Liver (tissue), 9 donors: ENCODE results near the gene ANO4. TPM values are rescaled to one million over a fixed set of nuclear protein-coding genes. Genes with fewer than 3 reads are reported as not detected.

Experiments
- DNase-seq: peaks from one replicate; pipeline ENCODE4 v3.0.0-alpha.2; 2017; ENCODE audit warnings: low spot score
- H3K27ac ChIP-seq, 2 donors: one replicate each; pipeline ENCODE4 v1.7.0; 2013; ENCODE audit warnings: inconsistent platforms in 2 of 2, low read length in 2 of 2, control low read depth in 1 of 2, low read depth in 1 of 2, mild to moderate bottlenecking in 1 of 2
- H3K27me3 ChIP-seq, 4 donors: one replicate each; pipeline versions ENCODE4 v1.6.1 to v1.7.0; 2013; ENCODE audit warnings: low read length in 3 of 4, inconsistent platforms in 1 of 4, mild to moderate bottlenecking in 1 of 4, moderate library complexity in 1 of 4; ENCODE audit not compliant: control insufficient read depth in 4 of 4, insufficient read depth in 4 of 4
- H3K36me3 ChIP-seq, 4 donors: one replicate each; pipeline versions ENCODE4 v1.6.1 to v1.7.0; 2013; ENCODE audit warnings: low read length in 3 of 4, mild to moderate bottlenecking in 3 of 4, low read depth in 1 of 4, moderate library complexity in 1 of 4; ENCODE audit not compliant: control insufficient read depth in 4 of 4, insufficient read depth in 3 of 4
- H3K4me1 ChIP-seq, 4 donors: one replicate each; pipeline versions ENCODE4 v1.6.1 to v1.7.0; 2013; ENCODE audit warnings: low read length in 3 of 4, mild to moderate bottlenecking in 3 of 4, moderate library complexity in 1 of 4; ENCODE audit not compliant: control insufficient read depth in 4 of 4, insufficient read depth in 4 of 4
- H3K4me3 ChIP-seq, 3 donors: one replicate each; pipeline versions ENCODE4 v1.6.1 to v1.7.0; 2013; ENCODE audit warnings: low read length in 3 of 3, control low read depth in 1 of 3, low read depth in 1 of 3, mild to moderate bottlenecking in 1 of 3
- H3K9ac ChIP-seq, 2 donors: one replicate each; pipeline ENCODE4 v1.7.0; 2013; ENCODE audit warnings: low read length in 2 of 2, mild to moderate bottlenecking in 2 of 2, moderate library complexity in 2 of 2, control low read depth in 1 of 2, low read depth in 1 of 2
- H3K9me3 ChIP-seq, 4 donors: one replicate each; pipeline versions ENCODE4 v1.6.1 to v1.7.0; 2013; ENCODE audit warnings: low read length in 3 of 4; ENCODE audit not compliant: control insufficient read depth in 4 of 4
- EGR1 ChIP-seq, 2 donors: IDR thresholded peaks; 2 replicates each; pipeline ENCODE4 v1.6.1; 2016 to 2018; ENCODE audit warnings: antibody characterized with exemption in 2 of 2, low read depth in 2 of 2
- FOXA1 ChIP-seq: IDR thresholded peaks from 2 replicates; pipeline ENCODE4 v1.6.1; 2016; ENCODE audit warnings: antibody characterized with exemption
- FOXA2 ChIP-seq: IDR thresholded peaks from 2 replicates; pipeline ENCODE4 v1.6.1; 2016; ENCODE audit warnings: antibody characterized with exemption
- GABPA ChIP-seq, 2 donors: IDR thresholded peaks in 1 of 2; conservative IDR thresholded peaks in 1 of 2; 2 replicates each; pipeline ENCODE4 v1.6.1; 2016; ENCODE audit warnings: antibody characterized with exemption in 2 of 2, mild to moderate bottlenecking in 1 of 2, moderate library complexity in 1 of 2
- HNF4A ChIP-seq, 2 donors: conservative IDR thresholded peaks; 2 replicates each; pipeline ENCODE4 v1.6.1; 2016; ENCODE audit warnings: antibody characterized with exemption in 2 of 2, mild to moderate bottlenecking in 2 of 2
- HNF4G ChIP-seq: IDR thresholded peaks from 2 replicates; pipeline ENCODE4 v1.6.1; 2016; ENCODE audit warnings: antibody characterized with exemption
- JUND ChIP-seq, 2 donors: IDR thresholded peaks; 2 replicates each; pipeline ENCODE4 v1.6.1; 2016; ENCODE audit warnings: antibody characterized with exemption in 2 of 2
- NR2F2 ChIP-seq: IDR thresholded peaks from 2 replicates; pipeline ENCODE4 v1.6.1; 2016; ENCODE audit warnings: antibody characterized with exemption
- RAD21 ChIP-seq, 2 donors: IDR thresholded peaks; 2 replicates each; pipeline ENCODE4 v1.6.1; 2016; ENCODE audit warnings: antibody characterized with exemption in 2 of 2, mild to moderate bottlenecking in 2 of 2
- RXRA ChIP-seq, 2 donors: IDR thresholded peaks; 2 replicates each; pipeline ENCODE4 v1.6.1; 2017 to 2018; ENCODE audit warnings: antibody characterized with exemption in 2 of 2, mild to moderate bottlenecking in 1 of 2
- SP1 ChIP-seq: IDR thresholded peaks from 2 replicates; pipeline ENCODE4 v1.6.1; 2018; ENCODE audit warnings: antibody characterized with exemption, mild to moderate bottlenecking
- TAF1 ChIP-seq: conservative IDR thresholded peaks from 2 replicates; pipeline ENCODE4 v1.6.1; 2016; ENCODE audit warnings: antibody characterized with exemption, mild to moderate bottlenecking
- YY1 ChIP-seq: IDR thresholded peaks from 2 replicates; pipeline ENCODE4 v1.6.1; 2016; ENCODE audit warnings: antibody characterized with exemption, mild to moderate bottlenecking
- WGBS: extraction: QIAGEN DNeasy Blood & Tissue Kit; methylation state at CpG from one replicate; pipeline ENCODE4 v1.1.7; 2013; 5-methylcytosine and 5-hydroxymethylcytosine counted together
- polyA plus RNA-seq, 2 donors: library from polyadenylated mRNA; stranded (reverse) in 1 of 2; unstranded in 1 of 2; fragments of 200-250 nt in 1 of 2; fragments of >200 nt in 1 of 2; fragmentation: Nextera tagmentation in 1 of 2; extraction: Ambion mirVana in 1 of 2; gene quantifications; one replicate each; pipeline versions ENCODE4 v1.2.1 to v1.2.3, GENCODE V29; 2013 to 2015
- total RNA-seq, 2 donors: library from RNA; depleted of rRNA; stranded (reverse); fragments of >200 nt; gene quantifications; one replicate each; pipeline ENCODE4 v1.2.3, GENCODE V29; 2014
- TF ChIP-seq, protein P1 (sequence below): IDR thresholded peaks from 2 replicates; pipeline ENCODE4 v1.6.1; 2016; ENCODE audit warnings: antibody characterized with exemption
- TF ChIP-seq, protein P2 (sequence below): IDR thresholded peaks from 2 replicates; pipeline ENCODE4 v1.6.1; 2016; ENCODE audit warnings: antibody characterized with exemption, mild to moderate bottlenecking
- TF ChIP-seq, protein P3 (sequence below): IDR thresholded peaks from 2 replicates; pipeline ENCODE4 v1.6.1; 2016; ENCODE audit warnings: antibody characterized with exemption
- TF ChIP-seq, protein P4 (sequence below): fragments of 150-350 bp; IDR thresholded peaks from 2 replicates; pipeline ENCODE4 v1.5.1; 2017; ENCODE audit warnings: improper control_type of control experiment, low read depth, low read length; ENCODE audit not compliant: missing input control
- TF ChIP-seq, protein P5 (sequence below): IDR thresholded peaks from 2 replicates; pipeline ENCODE4 v1.6.1; 2016; ENCODE audit warnings: antibody characterized with exemption
- donor health status: healthy.
- donor health status: healthy.
- donor health status: healthy.
- donor health status: healthy.
- donor health status: healthy.

ANO4 gene
- total and polyA plus RNA-seq, 4 donors: 0.08 to 2.2 (median 0.17) TPM; not detected in 1

DNA sequence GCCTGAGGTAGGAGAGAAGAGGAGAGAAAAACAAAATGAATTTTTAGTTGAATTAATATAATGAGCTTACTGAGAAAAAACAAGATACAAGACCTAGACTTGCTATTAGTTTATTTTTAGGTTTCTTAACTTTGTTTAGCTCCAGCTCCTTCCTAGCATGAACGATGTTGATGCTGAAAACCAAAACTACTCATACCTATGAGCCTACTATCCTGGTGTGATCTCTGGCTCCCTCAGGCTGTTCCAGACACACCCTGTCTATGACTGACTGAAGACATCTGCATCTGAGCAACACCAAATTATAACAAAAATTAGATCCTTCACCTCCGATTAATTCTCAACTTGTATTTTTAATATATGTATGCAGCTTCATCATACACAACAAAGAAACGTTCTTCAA is 225.1 kb downstream of the ANO4 start:
- DNase-seq: no peak
- 74% methylated on average over 3 of the region's 3 CpGs for WGBS
- TF ChIP-seq EGR1 (IDR thresholded peaks at IDR 0.05; ENCODE audit: low read depth in 2 of 2) (no peak), RXRA (IDR thresholded peaks at IDR 0.05) (no peak), SP1 (no peak), FOXA1 (no peak), YY1 (no peak), RAD21 (IDR thresholded peaks at IDR 0.05) (no peak), HNF4G (no peak), JUND (IDR thresholded peaks at IDR 0.05) (no peak), HNF4A (conservative IDR thresholded peaks at IDR 0.05) (no peak), TAF1 (no peak), GABPA (IDR thresholded peaks at IDR 0.05 in 1 of 2, conservative IDR thresholded peaks at IDR 0.05 in 1 of 2) (no peak), FOXA2 (no peak), NR2F2 (no peak)
- TF ChIP-seq, protein P1, sequence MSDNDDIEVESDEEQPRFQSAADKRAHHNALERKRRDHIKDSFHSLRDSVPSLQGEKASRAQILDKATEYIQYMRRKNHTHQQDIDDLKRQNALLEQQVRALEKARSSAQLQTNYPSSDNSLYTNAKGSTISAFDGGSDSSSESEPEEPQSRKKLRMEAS: no peak
- TF ChIP-seq, protein P2, sequence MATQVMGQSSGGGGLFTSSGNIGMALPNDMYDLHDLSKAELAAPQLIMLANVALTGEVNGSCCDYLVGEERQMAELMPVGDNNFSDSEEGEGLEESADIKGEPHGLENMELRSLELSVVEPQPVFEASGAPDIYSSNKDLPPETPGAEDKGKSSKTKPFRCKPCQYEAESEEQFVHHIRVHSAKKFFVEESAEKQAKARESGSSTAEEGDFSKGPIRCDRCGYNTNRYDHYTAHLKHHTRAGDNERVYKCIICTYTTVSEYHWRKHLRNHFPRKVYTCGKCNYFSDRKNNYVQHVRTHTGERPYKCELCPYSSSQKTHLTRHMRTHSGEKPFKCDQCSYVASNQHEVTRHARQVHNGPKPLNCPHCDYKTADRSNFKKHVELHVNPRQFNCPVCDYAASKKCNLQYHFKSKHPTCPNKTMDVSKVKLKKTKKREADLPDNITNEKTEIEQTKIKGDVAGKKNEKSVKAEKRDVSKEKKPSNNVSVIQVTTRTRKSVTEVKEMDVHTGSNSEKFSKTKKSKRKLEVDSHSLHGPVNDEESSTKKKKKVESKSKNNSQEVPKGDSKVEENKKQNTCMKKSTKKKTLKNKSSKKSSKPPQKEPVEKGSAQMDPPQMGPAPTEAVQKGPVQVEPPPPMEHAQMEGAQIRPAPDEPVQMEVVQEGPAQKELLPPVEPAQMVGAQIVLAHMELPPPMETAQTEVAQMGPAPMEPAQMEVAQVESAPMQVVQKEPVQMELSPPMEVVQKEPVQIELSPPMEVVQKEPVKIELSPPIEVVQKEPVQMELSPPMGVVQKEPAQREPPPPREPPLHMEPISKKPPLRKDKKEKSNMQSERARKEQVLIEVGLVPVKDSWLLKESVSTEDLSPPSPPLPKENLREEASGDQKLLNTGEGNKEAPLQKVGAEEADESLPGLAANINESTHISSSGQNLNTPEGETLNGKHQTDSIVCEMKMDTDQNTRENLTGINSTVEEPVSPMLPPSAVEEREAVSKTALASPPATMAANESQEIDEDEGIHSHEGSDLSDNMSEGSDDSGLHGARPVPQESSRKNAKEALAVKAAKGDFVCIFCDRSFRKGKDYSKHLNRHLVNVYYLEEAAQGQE: no peak
- TF ChIP-seq, protein P3, sequence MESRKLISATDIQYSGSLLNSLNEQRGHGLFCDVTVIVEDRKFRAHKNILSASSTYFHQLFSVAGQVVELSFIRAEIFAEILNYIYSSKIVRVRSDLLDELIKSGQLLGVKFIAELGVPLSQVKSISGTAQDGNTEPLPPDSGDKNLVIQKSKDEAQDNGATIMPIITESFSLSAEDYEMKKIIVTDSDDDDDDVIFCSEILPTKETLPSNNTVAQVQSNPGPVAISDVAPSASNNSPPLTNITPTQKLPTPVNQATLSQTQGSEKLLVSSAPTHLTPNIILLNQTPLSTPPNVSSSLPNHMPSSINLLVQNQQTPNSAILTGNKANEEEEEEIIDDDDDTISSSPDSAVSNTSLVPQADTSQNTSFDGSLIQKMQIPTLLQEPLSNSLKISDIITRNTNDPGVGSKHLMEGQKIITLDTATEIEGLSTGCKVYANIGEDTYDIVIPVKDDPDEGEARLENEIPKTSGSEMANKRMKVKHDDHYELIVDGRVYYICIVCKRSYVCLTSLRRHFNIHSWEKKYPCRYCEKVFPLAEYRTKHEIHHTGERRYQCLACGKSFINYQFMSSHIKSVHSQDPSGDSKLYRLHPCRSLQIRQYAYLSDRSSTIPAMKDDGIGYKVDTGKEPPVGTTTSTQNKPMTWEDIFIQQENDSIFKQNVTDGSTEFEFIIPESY: no peak
- TF ChIP-seq, protein P4, sequence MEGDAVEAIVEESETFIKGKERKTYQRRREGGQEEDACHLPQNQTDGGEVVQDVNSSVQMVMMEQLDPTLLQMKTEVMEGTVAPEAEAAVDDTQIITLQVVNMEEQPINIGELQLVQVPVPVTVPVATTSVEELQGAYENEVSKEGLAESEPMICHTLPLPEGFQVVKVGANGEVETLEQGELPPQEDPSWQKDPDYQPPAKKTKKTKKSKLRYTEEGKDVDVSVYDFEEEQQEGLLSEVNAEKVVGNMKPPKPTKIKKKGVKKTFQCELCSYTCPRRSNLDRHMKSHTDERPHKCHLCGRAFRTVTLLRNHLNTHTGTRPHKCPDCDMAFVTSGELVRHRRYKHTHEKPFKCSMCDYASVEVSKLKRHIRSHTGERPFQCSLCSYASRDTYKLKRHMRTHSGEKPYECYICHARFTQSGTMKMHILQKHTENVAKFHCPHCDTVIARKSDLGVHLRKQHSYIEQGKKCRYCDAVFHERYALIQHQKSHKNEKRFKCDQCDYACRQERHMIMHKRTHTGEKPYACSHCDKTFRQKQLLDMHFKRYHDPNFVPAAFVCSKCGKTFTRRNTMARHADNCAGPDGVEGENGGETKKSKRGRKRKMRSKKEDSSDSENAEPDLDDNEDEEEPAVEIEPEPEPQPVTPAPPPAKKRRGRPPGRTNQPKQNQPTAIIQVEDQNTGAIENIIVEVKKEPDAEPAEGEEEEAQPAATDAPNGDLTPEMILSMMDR: no peak
- TF ChIP-seq, protein P5, sequence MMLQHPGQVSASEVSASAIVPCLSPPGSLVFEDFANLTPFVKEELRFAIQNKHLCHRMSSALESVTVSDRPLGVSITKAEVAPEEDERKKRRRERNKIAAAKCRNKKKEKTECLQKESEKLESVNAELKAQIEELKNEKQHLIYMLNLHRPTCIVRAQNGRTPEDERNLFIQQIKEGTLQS: no peak
- no peak overlapping the region for H3K9ac ChIP-seq
- H3K9me3 ChIP-seq: peaks cover 0 to 5% (median 1%) of the 10 kb centered on the region in 4 donors
- H3K4me1 ChIP-seq: no peaks in the 10 kb centered on the region
- no peaks in the 10 kb centered on the region for H3K27me3 ChIP-seq
- H3K27ac ChIP-seq: no peak overlapping the region
- H3K36me3 ChIP-seq: no peaks in the 10 kb centered on the region
- no peak overlapping the region for H3K4me3 ChIP-seq
